HG02884 (cell line): Measurements from ENCODE around the gene CFAP410.

ENCODE experiments used
- ATAC-seq: cut with Tn5 transposase; IDR thresholded peaks from one replicate; pipeline ENCODE4 v1.9.1; 2021; ENCODE audit warnings: mild to moderate bottlenecking, moderate library complexity; ENCODE audit not compliant: unreplicated experiment

The CFAP410 gene

DNA sequence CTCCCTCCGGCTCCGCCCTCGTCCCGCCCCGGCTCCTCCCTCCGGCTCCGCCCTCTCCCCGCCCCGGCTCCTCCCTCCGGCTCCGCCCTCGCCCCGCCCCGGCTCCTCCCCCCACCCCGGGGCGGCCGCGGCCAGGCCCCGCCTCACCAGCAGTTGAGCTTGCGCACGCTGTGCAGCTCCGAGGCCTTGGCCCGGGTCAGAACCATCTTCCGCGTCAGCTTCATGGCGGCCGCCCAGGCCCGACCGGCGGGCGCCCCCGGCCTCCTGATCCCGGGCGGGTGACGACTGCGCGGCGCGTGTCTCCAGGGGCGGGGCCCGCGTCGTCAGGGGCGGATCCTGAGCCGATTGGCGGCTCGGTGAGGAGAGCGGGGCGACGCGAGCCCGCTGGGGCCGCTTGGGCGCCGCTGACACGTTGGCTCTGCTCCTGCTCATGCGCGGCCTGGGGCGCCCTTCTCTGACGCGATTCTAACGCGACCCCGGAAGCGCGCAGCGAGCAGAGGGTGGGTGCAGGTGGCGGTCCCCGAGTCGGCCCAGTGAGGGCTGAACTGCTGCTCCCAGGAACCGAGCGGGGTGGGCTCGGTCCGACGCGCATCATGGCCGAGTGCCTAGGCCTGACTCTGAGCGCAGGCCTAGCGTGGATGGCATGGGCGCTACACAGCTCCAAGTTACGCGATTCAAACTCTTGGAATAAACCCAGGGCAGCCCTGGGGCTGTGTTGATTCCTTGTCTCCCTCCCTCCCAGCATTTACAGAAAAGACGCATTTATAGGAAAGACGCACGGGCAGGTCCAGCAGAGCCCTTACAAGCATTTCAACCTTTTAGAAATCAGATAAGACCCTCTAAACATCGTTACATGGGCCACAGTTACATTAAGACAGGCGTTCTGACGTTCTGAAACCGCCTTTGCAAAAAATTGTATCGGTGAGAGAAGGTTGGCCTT, at the start of gene CFAP410:
CFAP410 (minus strand) TSS at position 420 of the 940 bp plus-strand sequence; CDS start at position 224, 196 bp downstream.
- peak; percentile 78 for ATAC-seq

DNA sequence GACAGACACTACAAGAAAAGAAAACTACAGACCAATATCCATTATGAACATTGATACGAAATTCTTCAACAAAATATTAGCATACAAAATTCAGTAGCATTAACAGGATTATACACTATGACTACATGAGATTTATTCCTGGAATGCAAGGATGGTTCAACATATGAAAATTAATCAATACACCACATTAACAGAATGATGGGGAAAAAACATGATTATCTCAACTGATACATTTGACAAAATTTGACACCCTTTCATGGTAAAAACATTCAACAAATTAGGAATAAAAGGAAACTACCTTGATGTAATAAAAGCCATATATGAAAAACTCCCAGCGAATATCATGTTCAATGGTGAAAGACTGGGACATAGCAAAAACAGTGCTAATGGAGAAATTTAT, 45.8 kb upstream of the CFAP410 start:
- ATAC-seq = no peak

DNA sequence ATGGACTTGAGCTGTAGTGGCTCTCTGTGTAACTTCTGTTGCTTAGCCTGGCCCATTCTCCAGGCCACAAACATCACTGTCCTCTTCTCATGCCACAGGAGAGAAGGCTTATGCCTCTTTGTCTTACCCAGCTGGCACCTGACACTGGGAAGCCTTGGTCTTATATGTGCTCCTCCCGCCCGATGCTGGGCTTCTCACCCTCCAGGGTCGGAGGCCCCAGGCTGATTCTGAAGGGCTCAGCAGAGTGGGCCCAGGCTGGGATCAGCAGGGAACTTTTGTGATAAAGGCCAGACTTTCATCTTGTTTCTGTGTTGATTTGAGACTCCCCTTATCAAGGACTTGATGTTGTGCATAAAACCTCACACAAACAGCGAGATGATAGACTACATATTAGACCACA, 44.0 kb upstream of the CFAP410 start:
- ATAC-seq = no peak

DNA sequence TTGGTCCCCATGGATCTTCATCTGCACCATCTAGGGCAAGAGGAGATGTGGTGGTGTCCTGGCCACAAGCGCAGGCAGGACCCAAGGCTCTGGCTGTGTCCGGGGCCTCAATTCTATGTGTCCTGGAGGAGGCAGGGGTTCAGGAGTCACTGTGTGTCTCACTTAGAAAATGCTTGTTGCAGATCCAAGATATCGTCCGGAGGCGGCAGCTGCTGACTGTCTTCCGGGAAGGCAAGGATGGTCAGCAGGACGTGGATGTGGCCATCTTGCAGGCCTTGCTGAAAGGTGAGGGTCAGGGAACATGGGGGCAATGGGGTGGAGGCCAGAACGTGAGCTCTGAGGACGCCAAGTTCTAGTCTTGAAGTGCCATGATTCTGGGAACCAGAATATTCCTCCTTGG, 43.3 kb upstream of the CFAP410 start:
- no peak for ATAC-seq

DNA sequence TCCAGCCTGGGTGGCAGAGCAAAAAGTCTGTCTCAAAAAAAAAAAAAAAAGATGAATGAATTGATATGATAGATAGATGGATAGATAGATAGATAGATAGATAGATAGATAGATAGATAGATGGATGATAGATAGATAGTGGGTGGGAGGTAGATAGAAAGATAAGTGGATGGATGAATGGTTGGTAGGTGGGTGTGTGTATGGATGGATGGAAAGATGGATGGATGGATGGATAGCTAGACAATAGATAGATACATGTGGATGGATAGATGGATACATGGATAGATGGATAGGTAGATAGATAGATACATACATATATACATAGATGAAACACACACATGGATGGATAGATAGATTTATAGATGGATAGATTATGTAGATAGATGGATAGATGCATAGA, 42.7 kb upstream of the CFAP410 start:
- ATAC-seq = no peak

DNA sequence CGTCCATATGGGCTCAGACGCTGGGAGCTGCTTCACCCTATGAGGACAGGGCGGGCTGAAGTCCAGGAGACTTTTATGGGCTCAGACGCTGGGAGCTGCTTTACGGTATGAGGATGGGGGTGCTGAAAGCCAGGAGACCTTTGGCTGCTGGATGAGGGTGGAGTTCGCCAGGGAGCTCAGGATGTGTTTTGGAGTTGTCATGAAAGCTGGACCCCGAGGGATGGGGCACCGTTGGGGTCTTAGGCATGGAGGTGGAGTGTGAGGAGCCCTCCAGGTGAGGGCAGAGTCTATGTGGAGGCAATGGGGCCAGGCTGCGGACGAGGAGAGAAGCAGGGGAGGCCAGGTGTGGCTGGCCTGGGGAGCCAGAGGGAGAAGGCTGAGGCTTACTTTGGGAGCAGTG, 41.7 kb upstream of the CFAP410 start:
- ATAC-seq = no peak

DNA sequence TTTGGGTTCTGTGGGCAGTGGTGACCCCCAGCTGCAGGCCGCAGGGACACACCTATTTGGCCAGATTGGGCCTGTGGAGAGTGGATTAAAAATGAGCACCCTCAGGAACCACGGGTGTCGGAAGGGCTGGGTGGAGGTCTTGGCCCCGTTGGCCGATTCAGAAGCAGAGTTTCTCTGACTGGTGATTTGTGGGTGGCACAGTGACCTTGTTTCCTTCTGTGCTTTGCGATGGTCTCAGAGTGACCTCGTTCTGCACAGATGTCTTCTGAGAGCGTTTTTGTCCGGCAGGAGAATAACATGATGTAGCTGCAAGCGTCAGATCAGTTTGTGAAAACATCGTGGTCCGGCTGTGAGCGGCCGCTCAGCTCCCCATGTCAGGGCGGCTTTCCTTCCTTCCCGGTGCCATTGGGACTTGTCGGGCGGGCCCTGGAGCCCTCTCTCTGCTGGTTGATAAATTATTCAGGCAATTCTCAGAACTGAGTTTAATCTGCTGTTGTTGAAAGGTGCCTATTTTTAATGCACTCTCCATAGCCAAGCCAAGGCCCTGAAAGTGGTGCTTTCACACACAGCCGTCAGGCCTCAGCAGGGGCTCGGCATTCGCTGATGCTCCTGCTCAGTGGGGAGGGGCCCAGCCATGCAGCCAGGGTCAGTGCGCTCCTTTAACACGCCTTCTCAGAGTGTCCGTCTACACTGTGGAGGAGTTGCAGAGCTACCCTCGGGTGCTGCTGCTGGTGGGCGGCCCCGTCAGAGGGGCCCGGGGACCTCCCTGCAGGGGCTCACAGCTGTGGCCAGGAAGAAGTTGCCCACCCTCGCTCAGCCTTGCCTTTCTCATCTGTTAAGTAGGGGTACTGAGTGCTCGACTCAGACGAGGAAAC, 41.0 kb upstream of the CFAP410 start:
- ATAC-seq = no peak

DNA sequence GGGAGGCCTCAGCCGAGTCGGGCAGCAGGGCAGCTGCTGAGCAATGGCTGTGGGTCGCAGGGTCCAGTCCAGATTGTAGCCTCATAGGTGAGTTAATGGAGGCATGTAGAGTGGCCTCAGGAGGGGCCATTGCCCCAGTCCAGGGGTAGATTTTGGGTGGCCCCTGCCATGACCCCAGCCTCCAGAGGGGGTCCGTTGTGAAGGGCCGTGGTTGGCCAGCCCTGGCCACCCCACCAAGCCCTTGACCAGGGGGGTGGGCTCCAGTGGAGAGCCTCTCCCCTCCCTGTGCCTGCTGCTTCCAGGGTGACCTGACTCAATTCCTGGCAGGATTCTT, 40.3 kb upstream of the CFAP410 start:
- ATAC-seq = no peak

DNA sequence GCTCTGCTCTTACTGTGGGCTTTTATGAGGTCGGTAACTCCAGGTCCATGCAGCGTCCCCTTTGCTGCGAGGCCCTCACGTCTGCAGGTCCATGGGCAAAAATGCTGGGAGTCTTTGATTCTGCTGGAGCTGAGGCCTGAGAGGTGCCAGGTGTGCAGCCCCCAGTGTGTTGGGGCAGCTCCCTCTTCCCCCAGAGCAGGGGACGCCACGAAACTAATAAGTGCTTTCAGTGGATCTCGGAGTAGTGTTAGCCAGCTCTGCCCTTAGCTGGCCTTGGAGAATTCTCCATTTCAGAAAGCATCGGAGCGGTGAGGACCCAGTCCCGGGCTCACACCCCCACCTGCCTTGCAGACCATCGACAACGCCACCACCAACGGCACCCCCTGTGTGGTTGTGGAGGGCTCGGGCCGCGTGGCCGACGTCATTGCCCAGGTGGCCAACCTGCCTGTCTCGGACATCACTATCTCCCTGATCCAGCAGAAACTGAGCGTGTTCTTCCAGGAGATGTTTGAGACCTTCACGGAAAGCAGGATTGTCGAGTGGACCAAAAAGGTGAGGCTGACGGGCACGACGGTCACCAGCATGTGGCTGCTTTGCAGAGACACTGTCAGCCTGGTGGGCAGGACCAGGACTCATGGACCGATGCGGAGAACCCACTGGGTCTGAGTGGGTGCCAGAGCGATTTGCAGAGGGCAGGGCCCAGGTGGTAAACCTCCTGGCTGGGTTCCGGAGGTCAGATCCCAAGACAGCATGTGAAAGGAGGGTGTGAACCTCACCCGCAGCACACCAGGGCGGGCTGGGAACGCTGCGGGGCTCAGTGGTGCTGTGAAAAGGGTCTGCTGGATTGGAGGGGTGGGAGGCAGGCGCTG, 39.7 kb upstream of the CFAP410 start:
- ATAC-seq = no peak

DNA sequence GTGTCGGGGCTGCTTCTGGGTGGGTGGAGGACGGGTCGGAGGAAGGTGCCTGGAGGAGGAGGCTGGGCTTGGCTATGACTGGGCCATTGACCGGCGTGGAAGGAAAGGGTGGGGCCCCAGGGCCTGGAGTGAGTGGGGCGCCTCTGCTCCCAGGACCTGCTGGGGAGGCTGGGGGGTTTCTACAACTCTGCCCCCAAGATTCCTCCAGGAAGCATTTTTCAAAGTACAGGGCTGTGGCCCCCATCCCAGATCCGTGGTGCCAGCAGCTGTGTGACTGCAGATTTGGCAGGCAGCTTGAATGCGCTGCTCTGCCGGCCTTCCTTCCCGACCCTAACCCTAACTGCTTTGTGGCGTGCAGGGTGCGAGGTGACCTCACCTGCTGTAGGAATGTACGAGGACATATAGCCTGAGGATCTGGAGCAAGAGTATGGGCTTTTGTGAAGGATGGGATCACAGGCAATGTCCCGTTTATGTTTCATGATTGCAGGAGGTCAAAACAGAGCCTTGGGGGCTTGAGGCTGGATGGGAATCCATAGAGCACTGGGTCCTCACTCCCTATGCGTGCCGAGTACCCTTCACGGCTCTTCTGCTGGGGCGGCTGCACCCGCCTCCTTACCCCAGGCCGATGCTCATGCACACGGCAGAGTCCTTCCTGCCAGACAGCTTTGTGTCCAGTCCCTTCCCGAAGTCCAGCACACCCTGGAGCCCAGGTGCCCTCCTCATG, 38.9 kb upstream of the CFAP410 start:
- ATAC-seq = no peak

DNA sequence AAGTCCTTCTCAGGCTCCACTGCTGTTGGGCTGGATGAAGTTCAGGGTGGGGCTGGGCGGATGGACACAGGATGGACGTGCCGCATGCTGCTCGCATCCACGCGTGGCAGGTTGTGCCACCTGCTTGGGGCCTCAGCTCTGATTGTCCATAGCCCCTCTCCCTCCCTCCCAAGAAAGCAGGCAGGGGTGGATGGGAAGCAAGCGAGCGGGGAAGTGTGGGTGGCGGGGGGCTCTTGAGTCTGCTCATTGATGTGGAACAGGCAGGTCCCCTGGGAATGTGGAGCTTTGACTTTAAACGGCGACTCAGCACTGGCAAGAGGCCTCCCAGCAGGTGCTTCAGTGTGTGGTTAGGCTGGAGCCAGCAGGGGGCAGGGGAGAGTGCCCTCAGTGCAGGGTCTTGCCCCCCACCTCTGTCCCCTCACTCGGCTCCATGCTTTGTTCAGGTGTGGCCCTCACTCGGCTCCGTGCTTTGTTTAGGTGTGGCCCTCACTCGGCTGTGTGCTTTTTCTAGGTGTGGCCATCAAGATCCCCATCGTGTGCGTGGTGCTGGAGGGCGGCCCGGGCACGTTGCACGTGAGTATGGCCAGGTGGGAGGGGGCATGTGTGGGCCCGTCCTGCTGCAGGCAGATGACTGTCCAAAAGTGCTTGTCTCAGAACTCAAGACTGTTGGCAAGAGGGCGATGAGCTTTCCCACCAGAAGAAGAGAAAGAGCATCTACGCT, 38.2 kb upstream of the CFAP410 start:
- no peak for ATAC-seq

DNA sequence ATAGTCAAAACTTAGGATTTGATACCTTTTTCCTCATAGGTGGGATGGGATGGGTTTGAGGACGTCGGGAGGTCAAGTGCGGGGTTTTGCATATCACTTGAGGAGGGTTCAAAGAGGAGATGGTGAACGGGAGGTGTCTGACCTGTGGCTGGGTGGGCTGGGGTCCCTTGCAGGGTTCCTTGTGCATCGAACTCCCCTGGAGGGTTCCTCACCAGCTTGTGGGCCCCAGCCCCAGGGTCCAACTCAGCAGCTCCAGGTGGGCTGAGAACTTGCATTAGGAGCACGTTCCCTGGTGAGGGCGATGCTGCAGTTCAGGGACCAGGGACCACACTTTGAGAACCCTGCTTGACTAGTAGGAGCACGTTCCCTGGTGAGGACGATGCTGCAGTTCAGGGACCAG, 37.4 kb upstream of the CFAP410 start:
- ATAC-seq = no peak

DNA sequence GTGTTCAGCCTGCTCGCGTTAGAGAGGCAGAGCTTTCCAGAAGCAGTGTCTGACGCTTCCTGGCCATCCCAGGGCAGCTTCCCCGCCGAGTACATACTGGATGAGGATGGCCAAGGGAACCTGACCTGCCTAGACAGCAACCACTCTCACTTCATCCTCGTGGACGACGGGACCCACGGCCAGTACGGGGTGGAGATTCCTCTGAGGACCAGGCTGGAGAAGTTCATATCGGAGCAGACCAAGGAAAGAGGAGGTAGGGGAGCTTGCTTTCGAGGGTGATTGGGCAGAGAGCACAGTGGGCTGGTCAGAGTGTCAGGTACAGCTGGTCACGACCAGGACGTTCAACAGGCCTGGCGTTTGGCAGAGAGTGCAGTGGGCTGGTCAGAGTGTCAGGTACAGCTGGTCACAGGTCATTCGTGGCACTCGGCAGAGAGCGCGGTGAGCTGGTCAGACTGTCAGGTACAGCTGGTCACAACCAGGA, 36.6 kb upstream of the CFAP410 start:
- ATAC-seq = no peak

DNA sequence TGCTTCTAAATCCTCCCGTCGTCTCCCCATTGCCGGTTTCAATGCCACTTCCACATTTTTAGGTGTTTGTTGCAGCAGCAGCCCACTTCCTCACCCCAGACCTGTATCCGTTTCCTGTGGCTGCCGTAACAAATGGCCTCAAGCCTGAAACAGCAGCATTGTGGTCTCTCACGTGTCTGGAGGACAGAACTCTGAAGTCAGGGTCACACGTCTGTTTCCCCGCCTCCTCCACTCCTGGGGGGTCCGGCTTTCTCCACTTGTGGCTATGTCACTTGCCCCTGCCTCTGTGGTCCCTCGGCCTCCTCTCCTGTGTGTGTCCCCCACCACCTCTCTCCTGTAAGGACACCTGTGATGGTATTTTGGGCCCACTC, 36.1 kb upstream of the CFAP410 start:
- no peak for ATAC-seq

DNA sequence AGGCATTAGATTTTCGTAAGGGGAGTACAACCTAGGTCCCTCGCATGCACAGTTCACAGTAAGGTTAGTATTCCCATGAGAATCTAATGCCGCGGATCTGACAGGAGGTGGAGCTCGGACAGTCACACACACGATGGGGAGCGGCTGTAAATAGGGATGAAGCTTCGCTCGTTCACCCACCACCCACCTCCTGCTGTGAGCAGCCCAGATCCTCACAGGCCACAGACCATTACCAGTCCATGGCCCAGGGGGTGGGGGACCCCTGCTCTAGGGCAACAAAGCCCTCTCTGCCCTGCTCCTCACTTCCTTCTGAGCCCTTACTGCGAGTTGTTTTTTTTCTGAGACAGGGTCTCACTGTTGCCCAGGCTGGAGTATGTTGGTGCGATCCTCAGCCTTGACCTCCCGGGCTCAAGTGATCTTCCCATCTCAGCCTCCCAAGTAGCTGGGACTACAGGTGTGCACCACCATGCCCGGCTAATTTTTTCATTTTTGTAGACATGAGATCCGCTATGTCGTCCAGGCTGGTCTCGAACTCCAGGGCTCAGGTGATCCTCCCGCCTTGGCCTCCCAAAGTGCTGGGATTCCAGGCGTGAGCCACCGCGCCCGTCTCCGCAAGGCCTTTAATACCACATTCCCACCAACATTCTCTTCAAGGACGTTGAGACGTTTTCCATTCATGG, 35.6 kb upstream of the CFAP410 start:
- no peak for ATAC-seq

DNA sequence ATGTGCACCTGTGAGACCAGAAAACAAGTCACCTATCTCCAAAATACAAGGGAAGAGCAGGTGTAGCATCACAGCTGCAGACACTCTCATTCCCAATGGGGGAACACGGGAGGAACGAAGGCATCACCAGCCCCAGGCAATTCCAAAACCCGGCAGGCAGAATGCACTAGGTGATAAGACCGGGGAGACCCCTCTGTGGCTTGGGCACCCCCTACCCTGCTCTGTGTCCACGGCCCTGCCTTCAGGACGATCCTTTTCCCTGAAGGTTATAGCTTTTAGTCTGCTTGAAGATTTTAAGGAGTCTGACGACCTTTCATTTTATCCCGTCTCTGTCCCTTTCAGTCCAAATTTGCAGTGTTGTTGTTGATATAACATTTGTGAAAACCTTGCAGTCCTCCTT, 33.4 kb upstream of the CFAP410 start:
- no peak for ATAC-seq

DNA sequence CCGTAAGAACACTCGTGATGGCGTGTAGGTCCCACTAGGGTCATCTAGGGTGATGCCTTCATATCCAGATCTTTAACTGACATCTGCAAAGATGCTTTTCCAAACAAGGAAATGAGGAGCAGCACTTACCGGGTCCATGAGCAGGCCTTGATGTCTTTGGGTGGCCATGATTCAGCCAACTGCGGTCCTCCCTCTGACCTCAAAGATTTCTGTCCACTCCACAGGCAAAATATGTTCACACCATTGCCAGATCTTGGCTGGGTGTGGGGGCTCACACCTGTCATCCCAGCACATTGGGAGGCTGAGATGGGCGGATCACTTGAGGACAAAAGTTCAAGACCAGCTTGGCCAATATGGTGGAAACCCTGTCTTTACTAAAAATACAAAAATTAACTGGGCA, 32.4 kb upstream of the CFAP410 start:
- no peak for ATAC-seq

DNA sequence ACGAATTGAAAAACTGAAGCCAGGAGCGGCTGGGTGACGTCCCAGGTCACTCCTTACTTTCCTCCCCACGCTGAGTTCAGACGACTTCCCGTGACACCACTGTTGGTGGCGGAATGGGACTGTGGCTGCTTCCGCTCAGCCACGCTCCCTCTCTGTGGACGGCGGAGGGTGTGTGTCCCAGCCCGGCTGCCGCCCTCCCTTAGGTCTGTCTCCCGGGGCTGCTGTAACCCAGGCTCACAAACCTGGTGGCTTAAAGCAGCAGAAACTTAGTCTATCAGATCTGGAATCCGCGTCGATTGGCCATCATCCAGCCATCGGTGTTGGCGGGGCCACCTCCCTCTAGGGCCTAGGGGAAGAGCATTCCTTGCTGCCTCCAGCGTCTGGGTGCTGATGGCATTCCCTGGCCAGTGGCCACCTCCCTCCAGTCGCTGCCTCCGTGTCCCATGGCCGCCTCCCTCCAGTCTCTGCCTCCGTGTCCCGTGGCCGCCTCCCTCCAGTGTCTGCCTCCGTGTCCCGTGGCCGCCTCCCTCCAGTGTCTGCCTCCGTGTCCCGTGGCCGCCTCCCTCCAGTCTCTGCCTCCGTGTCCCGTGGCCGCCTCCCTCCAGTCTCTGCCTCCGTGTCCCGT, 31.7 kb upstream of the CFAP410 start:
- no peak for ATAC-seq
